GM18519 (cell line): ENCODE results near the gene SPHK2.
"Not testable (repeated sequence)": the region's sequence is repeated elsewhere in the genome, so short reads cannot be mapped to it uniquely, and the experiment has no call there.

Experiments used
- ATAC-seq: cut with Tn5 transposase; IDR thresholded peaks from one replicate; pipeline ENCODE4 v1.9.1; 2021; ENCODE audit warnings: mild to moderate bottlenecking, moderate library complexity; ENCODE audit not compliant: unreplicated experiment, low FRiP score

SPHK2 gene

GRCh38 chr19:48674921-48675824, 55.9 kb downstream of the SPHK2 start:
- no peak for ATAC-seq

DNA sequence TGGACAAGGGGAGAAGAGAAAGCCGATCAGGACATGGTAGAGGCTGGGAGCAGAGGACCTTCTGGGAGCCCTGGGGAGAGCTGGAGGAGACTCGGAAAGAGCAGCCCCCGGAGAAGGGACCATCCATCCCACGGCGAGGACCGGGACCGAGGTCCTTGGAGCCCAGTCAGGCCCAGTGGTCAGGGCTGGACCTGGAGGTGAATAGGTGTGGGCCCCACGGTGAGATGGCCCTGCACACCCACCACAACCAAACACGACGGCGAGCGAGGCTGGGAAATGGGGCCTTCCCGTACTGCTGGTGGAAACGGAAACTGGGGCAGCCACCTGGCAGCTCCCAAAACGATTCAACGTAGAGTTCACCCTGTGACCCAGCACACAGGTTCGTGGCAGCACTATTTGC, 57.2 kb downstream of the SPHK2 start:
- ATAC-seq, result no peak

GRCh38 chr19:48676887-48677286, 57.6 kb downstream of the SPHK2 start:
- no peak for ATAC-seq

DNA sequence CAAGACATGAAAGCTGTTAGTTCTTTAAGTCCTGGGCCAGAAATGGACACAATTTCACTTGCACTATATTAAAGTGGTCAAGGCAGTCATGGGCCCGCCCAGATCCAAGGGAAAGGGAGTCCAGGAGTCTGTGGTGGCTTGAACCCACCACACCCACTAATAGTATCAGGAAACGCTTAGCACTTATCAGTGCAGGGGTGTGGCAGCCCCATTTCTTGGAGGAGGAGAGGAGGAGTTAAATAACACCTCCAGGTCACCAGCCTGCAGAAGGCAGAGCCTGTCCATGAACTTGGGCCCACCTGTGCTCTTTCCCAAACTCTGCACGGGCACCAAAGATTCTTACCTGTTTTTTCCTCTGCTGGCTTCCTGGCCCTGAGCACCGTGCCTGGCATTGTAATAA, 58.9 kb downstream of the SPHK2 start:
- ATAC-seq, result no peak

DNA sequence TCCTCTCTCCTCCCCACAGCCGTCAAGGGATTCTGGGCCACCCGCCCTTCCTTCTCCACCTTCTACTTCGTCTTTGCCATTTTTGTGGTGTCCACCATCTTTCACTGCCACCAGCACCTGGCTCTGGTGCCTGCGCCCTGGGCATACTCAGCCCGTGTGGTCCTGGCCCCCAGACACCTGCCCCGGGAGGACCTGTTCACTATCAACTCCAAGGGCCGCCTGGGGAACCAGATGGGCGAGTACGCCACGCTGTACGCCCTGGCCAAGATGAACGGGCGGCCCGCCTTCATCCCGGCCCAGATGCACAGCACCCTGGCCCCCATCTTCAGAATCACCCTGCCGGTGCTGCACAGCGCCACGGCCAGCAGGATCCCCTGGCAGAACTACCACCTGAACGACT, 60.7 kb downstream of the SPHK2 start:
- ATAC-seq, result not testable (repeated sequence)
